SK-N-MC (cell line): ENCODE results near the gene AHSG.

Experiments
- EZH2 ChIP-seq: fragments of 200-600 bp; sonication (generic); IDR thresholded peaks from one replicate; pipeline ENCODE4 v1.6.1; 2017; ENCODE audit warnings: antibody characterized with exemption
- FOXP2 ChIP-seq: optimal IDR thresholded peaks from 2 replicates; pipeline ENCODE3; 2011; ENCODE audit warnings: mild to moderate bottlenecking, moderate library complexity; ENCODE audit not compliant: insufficient read depth; ENCODE audit errors: extremely low read length, control extremely low read depth
- POLR2AphosphoS5 ChIP-seq: IDR thresholded peaks from 2 replicates; pipeline ENCODE4 v1.6.1; 2012; ENCODE audit warnings: mild to moderate bottlenecking, low read depth, low read length, borderline replicate concordance

DNA sequence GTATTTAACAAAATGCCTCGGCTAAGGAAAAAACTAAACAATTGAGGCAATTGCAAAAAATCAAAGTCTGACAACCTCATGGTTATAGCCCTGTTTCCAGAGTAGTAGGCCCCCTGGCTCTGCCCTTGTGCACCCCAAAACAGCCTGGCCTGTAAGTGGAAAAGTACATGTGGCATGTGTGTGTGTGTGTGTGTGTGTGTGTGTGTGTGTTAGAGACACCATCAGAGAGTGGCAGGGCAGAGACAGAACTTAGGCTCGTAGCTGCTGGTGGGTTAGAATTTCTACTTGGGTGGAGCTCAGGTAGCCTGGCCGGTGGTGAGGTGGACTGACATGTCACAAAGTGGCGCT lies 14.1 kb upstream of the AHSG start:
- TF ChIP-seq EZH2 (no peak), POLR2AphosphoS5 (no peak), FOXP2 (no peak)
